ENCODE data around the gene SPPL3.
"Not testable (repeated sequence)": the region's sequence is repeated elsewhere in the genome, so short reads cannot be mapped to it uniquely, and the experiment has no call there.

- TF ChIP-seq CTCF (IDR thresholded peaks at IDR 0.05); ZFX (IDR thresholded peaks at IDR 0.05; ENCODE audit: borderline replicate concordance): not testable (repeated sequence)
Measured at GRCh38 chr12:120792456-120792855, 111.7 kb downstream of the SPPL3 start.

All from 22Rv1 (cell line).